Stimulated activated CD8-positive, alpha-beta memory T cell treated with anti-CD3 and anti-CD28 coated beads, Interleukin-7, amount 100 ng/mL, for 4 hours (primary cell): ENCODE results near the gene BCL11B.

Source experiments
- DNase-seq, 2 donors: peaks; one replicate each; pipeline ENCODE4 v3.0.0-alpha.2; 2020; ENCODE audit warnings: low read depth in 2 of 2

The BCL11B gene

GRCh38 chr14:99224116-99224910, 47.7 kb downstream of the BCL11B start:
- no peak for DNase-seq

GRCh38 chr14:99221445-99221844, 50.6 kb downstream of the BCL11B start:
- no peak for DNase-seq

GRCh38 chr14:99217066-99217955, 54.7 kb downstream of the BCL11B start:
- DNase-seq: no peak

- no peak for DNase-seq
Observed at GRCh38 chr14:99216191-99216590, 55.8 kb downstream of the BCL11B start.

GRCh38 chr14:99215277-99215676, 56.7 kb downstream of the BCL11B start:
- DNase-seq: no peak

GRCh38 chr14:99214701-99215100, 57.3 kb downstream of the BCL11B start:
- no peak for DNase-seq

- DNase-seq: no peak
Observed at GRCh38 chr14:99213527-99213971, 58.4 kb downstream of the BCL11B start.

GRCh38 chr14:99213101-99213500, 58.9 kb downstream of the BCL11B start:
- peak; percentile 52 to 67 for DNase-seq

- no peak for DNase-seq
Observed at GRCh38 chr14:99212646-99213045, 59.4 kb downstream of the BCL11B start.

GRCh38 chr14:99212199-99212598, 59.8 kb downstream of the BCL11B start:
- no peak for DNase-seq

- DNase-seq: no peak
Observed at GRCh38 chr14:99211410-99211809, 60.6 kb downstream of the BCL11B start.

- no peak for DNase-seq
Observed at GRCh38 chr14:99210333-99210732, 61.7 kb downstream of the BCL11B start.

GRCh38 chr14:99209409-99209808, 62.6 kb downstream of the BCL11B start:
- DNase-seq: no peak

- DNase-seq: no peak
Observed at GRCh38 chr14:99208318-99208717, 63.7 kb downstream of the BCL11B start.

- DNase-seq: no peak
Observed at GRCh38 chr14:99207456-99207855, 64.5 kb downstream of the BCL11B start.

- DNase-seq: no peak
Observed at GRCh38 chr14:99206090-99206489, 65.9 kb downstream of the BCL11B start.

- DNase-seq: no peak
Observed at GRCh38 chr14:99205086-99205688, 66.8 kb downstream of the BCL11B start.

- no peak for DNase-seq
Observed at GRCh38 chr14:99203801-99204200, 68.2 kb downstream of the BCL11B start.

GRCh38 chr14:99203080-99203479, 68.9 kb downstream of the BCL11B start:
- DNase-seq: no peak

- no peak for DNase-seq
Observed at GRCh38 chr14:99202516-99202915, 69.5 kb downstream of the BCL11B start.

GRCh38 chr14:99201351-99202073, 70.5 kb downstream of the BCL11B start:
- no peak for DNase-seq

GRCh38 chr14:99200654-99201005, 71.4 kb downstream of the BCL11B start:
- no peak for DNase-seq
